OCI-LY3 (cell line): ENCODE measurements around the gene UPF3B.
"Not testable (repeated sequence)": the region's sequence is repeated elsewhere in the genome, so short reads cannot be mapped to it uniquely, and the experiment has no call there.

ENCODE experiments used
- H2AFZ ChIP-seq: fragments of 200-600, 300-600 bp; shearing (Covaris generic); 2 replicates; pipeline ENCODE4 v1.6.0; 2014; ENCODE audit warnings: antibody characterized with exemption, low read depth, low read length
- H3K27ac ChIP-seq: fragments of 200-600, 300-600 bp; sonication (generic); 2 replicates; pipeline ENCODE4 v1.5.1; 2014; ENCODE audit warnings: mild to moderate bottlenecking, low read length, moderate library complexity, mixed read lengths
- H3K27me3 ChIP-seq: fragments of 200-600, 300-600 bp; sonication (generic); 2 replicates; pipeline ENCODE4 v1.6.1; 2014; ENCODE audit warnings: low read depth, low read length, mixed read lengths
- H3K36me3 ChIP-seq: fragments of 200-600, 300-600 bp; sonication (generic); replicated peaks from 2 replicates; pipeline ENCODE3; 2014; ENCODE audit warnings: low read depth, low read length, mixed read lengths
- H3K4me1 ChIP-seq: fragments of 300-600, 200-600 bp; sonication (generic); 2 replicates; pipeline ENCODE4 v1.6.1; 2014; ENCODE audit warnings: low read length, mixed read lengths
- H3K4me2 ChIP-seq: fragments of 200-600, 300-600 bp; sonication (generic); 2 replicates; pipeline ENCODE4 v1.6.1; 2014; ENCODE audit warnings: low read length, mixed read lengths
- H3K4me3 ChIP-seq: fragments of 300-600, 200-600 bp; sonication (generic); 2 replicates; pipeline ENCODE4 v1.5.1; 2014; ENCODE audit warnings: antibody characterized with exemption, mild to moderate bottlenecking, low read length, moderate library complexity
- H3K79me2 ChIP-seq: fragments of 300-600, 200-600 bp; shearing (Covaris generic); 2 replicates; pipeline ENCODE4 v1.6.1; 2014; ENCODE audit warnings: mild to moderate bottlenecking, low read length, mixed read lengths
- H3K9ac ChIP-seq: fragments of 300-600, 200-600 bp; shearing (Covaris generic); 2 replicates; pipeline ENCODE4 v1.6.0; 2014; ENCODE audit warnings: mild to moderate bottlenecking, low read length, moderate library complexity
- H3K9me3 ChIP-seq: fragments of 200-600, 300-600 bp; shearing (Covaris generic); 2 replicates; pipeline ENCODE4 v1.6.1; 2014; ENCODE audit warnings: low read length, mixed read lengths; ENCODE audit not compliant: insufficient read depth
- H4K20me1 ChIP-seq: fragments of 200-600, 300-600 bp; sonication (generic); 2 replicates; pipeline ENCODE4 v1.6.1; 2016; ENCODE audit warnings: low read length, mixed read lengths; ENCODE audit not compliant: insufficient read depth
- EZH2phosphoT487 ChIP-seq: fragments of 200-600 bp; shearing (Covaris generic); IDR thresholded peaks from 2 replicates; pipeline ENCODE4 v1.6.1; 2018; ENCODE audit warnings: antibody characterized with exemption, mixed run types, low read depth
- TF ChIP-seq, protein P1 (sequence below): fragments of 200-600, 300-600 bp; sonication (generic); IDR thresholded peaks from 2 replicates; pipeline ENCODE4 v1.5.1; 2014; ENCODE audit warnings: antibody characterized with exemption, low read length, low read depth

The UPF3B gene

GRCh38 chrX:119816300-119816699 lies 36.5 kb downstream of the UPF3B start:
- Histone ChIP-seq H3K9ac (no peak overlapping the region), H3K27me3 (no peaks in the 10 kb centered on the region)
- TF ChIP-seq, protein P1, sequence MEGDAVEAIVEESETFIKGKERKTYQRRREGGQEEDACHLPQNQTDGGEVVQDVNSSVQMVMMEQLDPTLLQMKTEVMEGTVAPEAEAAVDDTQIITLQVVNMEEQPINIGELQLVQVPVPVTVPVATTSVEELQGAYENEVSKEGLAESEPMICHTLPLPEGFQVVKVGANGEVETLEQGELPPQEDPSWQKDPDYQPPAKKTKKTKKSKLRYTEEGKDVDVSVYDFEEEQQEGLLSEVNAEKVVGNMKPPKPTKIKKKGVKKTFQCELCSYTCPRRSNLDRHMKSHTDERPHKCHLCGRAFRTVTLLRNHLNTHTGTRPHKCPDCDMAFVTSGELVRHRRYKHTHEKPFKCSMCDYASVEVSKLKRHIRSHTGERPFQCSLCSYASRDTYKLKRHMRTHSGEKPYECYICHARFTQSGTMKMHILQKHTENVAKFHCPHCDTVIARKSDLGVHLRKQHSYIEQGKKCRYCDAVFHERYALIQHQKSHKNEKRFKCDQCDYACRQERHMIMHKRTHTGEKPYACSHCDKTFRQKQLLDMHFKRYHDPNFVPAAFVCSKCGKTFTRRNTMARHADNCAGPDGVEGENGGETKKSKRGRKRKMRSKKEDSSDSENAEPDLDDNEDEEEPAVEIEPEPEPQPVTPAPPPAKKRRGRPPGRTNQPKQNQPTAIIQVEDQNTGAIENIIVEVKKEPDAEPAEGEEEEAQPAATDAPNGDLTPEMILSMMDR = no peak
- TF ChIP-seq EZH2phosphoT487 = no peak

GRCh38 chrX:119809185-119809666 lies 43.5 kb downstream of the UPF3B start:
- H3K9me3 ChIP-seq = no peaks in the 10 kb centered on the region
- H3K36me3 ChIP-seq = no peaks in the 10 kb centered on the region
- no peaks in the 10 kb centered on the region for H3K79me2 ChIP-seq
- no peak overlapping the region for H3K27ac ChIP-seq
- H2AFZ ChIP-seq = no peak overlapping the region
- no peaks in the 10 kb centered on the region for H3K4me1 ChIP-seq
- no peak for TF ChIP-seq EZH2phosphoT487
- TF ChIP-seq, protein P1 = no peak
- H3K4me3 ChIP-seq = no peak overlapping the region
- H3K4me2 ChIP-seq = no peak overlapping the region
- no peaks in the 10 kb centered on the region for H3K27me3 ChIP-seq
- H3K9ac ChIP-seq = no peak overlapping the region
- H4K20me1 ChIP-seq = no peaks in the 10 kb centered on the region

More at GRCh38 chrX:119816300-119816699, 36.5 kb downstream of the UPF3B start:
- Histone ChIP-seq H3K4me2 (no peak overlapping the region), H3K4me3 (no peak overlapping the region), H3K79me2 (no peaks in the 10 kb centered on the region), H3K4me1 (no peaks in the 10 kb centered on the region), H4K20me1 (no peaks in the 10 kb centered on the region), H3K27ac (no peak overlapping the region), H2AFZ (no peak overlapping the region), H3K36me3 (no peaks in the 10 kb centered on the region), H3K9me3 (no peaks in the 10 kb centered on the region)

DNA sequence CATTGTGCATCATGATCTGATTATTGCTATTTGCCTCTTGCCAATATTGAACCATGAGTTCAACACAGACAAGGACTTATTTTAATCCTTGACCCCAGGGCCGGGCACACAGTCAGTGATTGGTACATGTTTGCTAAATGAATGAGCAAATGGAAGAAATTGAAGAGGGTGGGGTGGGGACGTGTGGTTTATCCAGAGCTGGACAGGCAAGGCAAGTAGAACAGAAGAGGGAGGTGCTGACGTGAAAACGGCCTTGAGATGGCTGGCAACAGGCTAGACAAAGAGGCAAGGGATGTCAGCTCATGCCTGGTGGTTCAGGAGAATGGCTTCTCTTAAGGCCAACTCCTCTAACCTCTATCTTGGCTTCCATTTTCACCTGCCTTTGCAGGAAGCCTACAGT lies 44.3 kb downstream of the UPF3B start:
- not testable (repeated sequence) for H4K20me1 ChIP-seq, H3K27me3 ChIP-seq, H3K36me3 ChIP-seq, H3K4me1 ChIP-seq, H3K4me3 ChIP-seq, H3K79me2 ChIP-seq, H3K9ac ChIP-seq, H3K27ac ChIP-seq, H3K4me2 ChIP-seq, H3K9me3 ChIP-seq, H2AFZ ChIP-seq

DNA sequence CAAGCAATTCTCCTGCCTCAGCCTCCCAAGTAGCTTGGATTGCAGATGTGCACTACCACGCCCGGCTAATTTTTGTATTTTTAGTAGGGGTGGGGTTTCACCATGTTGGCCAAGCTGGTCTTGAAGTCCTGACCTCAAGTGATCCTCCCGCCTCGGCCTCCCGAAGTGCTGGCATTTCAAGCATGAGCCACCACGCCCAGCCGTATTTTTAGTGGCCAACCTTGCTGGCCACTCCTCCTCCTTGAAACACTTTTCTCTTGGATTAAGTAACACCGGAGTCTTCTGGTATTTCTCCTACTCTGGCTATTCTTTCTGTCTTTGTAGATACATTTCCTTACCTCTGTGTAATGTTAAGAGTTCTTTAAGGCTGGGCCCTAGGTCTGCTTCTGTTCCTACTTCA lies 50.2 kb downstream of the UPF3B start:
- Histone ChIP-seq H3K9ac (no peak overlapping the region), H2AFZ (no peak overlapping the region), H4K20me1 (no peaks in the 10 kb centered on the region), H3K9me3 (no peaks in the 10 kb centered on the region), H3K27me3 (no peaks in the 10 kb centered on the region), H3K4me1 (no peaks in the 10 kb centered on the region), H3K36me3 (no peaks in the 10 kb centered on the region), H3K4me2 (no peak overlapping the region), H3K27ac (no peak overlapping the region), H3K79me2 (no peaks in the 10 kb centered on the region), H3K4me3 (no peak overlapping the region)
- TF ChIP-seq EZH2phosphoT487 = no peak
- TF ChIP-seq, protein P1 = no peak
